Brain microvascular endothelial cell (primary cell): ENCODE measurements around the gene MBTPS1.
"Not testable (repeated sequence)": the region's sequence is repeated elsewhere in the genome, so short reads cannot be mapped to it uniquely, and the experiment has no call there.

ENCODE experiments used
- DNase-seq: peaks from one replicate; pipeline ENCODE4 v3.0.0-alpha.2; 2020
- H3K27ac ChIP-seq: fragments of 250-450 bp; sonication (Bioruptor Pico); 2 replicates; pipeline ENCODE4 v1.5.1; 2020; ENCODE audit warnings: mild to moderate bottlenecking, moderate library complexity
- H3K27me3 ChIP-seq: fragments of 250-450 bp; sonication (Bioruptor Pico); replicated peaks from 2 replicates; pipeline ENCODE4 v1.5.1; 2020; ENCODE audit warnings: mild to moderate bottlenecking
- H3K36me3 ChIP-seq: fragments of 250-450 bp; sonication (Bioruptor Pico); replicated peaks from 2 replicates; pipeline ENCODE4 v1.5.1; 2020; ENCODE audit warnings: mild to moderate bottlenecking
- H3K4me3 ChIP-seq: 2 replicates; pipeline ENCODE4 v1.5.1; 2011; ENCODE audit warnings: low read depth, mild to moderate bottlenecking, control low read depth, low read length, moderate library complexity
- CTCF ChIP-seq: IDR thresholded peaks from 2 replicates; pipeline ENCODE4 v1.5.1; 2011; ENCODE audit warnings: low read depth, mild to moderate bottlenecking, moderate library complexity, low read length, control low read depth, inconsistent platforms; ENCODE audit errors: missing control alignments
- in situ Hi-C: cut with HindIII; loops from 2 replicates; pipeline ENCODE4 v1.10.0; 2017; ENCODE audit warnings: low sequenced_read_pairs, low pct_ligation_motif_present

The MBTPS1 gene

GRCh38 chr16:84120023-84120422 lies 3.3 kb upstream of the MBTPS1 start:
- no peak for DNase-seq
- H3K4me3 ChIP-seq = no peak overlapping the region
- in situ Hi-C loops = no loop called here

GRCh38 chr16:84119368-84119767 lies 2.6 kb upstream of the MBTPS1 start:
- Histone ChIP-seq H3K4me3 (no peak overlapping the region), H3K27me3 (no peaks in the 10 kb centered on the region), H3K27ac (no peak overlapping the region), H3K36me3 (peaks cover 14% of the 10 kb centered on the region)
- TF ChIP-seq CTCF = no peak
- in situ Hi-C loops = no loop called here
- DNase-seq = no peak

More at GRCh38 chr16:84120023-84120422, 3.3 kb upstream of the MBTPS1 start:
- H3K36me3 ChIP-seq = peaks cover 15% of the 10 kb centered on the region
- H3K27me3 ChIP-seq = no peaks in the 10 kb centered on the region
- TF ChIP-seq CTCF = no peak
- H3K27ac ChIP-seq = no peak overlapping the region

GRCh38 chr16:84118315-84118714 lies 1.6 kb upstream of the MBTPS1 start:
- H3K36me3 ChIP-seq, H3K27ac ChIP-seq, in situ Hi-C loops, H3K4me3 ChIP-seq, DNase-seq, H3K27me3 ChIP-seq: not testable (repeated sequence)

GRCh38 chr16:84117494-84117843 lies 727 bp upstream of the MBTPS1 start:
- Histone ChIP-seq H3K4me3 (peak overlapping the region; percentile 93), H3K36me3 (no peaks in the 10 kb centered on the region), H3K27ac (peak overlapping the region; percentile 76), H3K27me3 (no peaks in the 10 kb centered on the region)
- DNase-seq = peak; percentile 23
- TF ChIP-seq CTCF = no peak
- in situ Hi-C loops = no loop called here

- in situ Hi-C loops = no loop called here
- TF ChIP-seq CTCF = no peak
- Histone ChIP-seq H3K27me3 (no peaks in the 10 kb centered on the region), H3K4me3 (peak overlapping the region; percentile 93), H3K36me3 (no peaks in the 10 kb centered on the region), H3K27ac (peak overlapping the region; percentile 76)
- peak; percentile 12 for DNase-seq
Measured at GRCh38 chr16:84115919-84116719, 623 bp downstream of the MBTPS1 start.

GRCh38 chr16:84111949-84112348 lies 4.8 kb downstream of the MBTPS1 start:
- H3K27me3 ChIP-seq, DNase-seq, H3K36me3 ChIP-seq, H3K27ac ChIP-seq, in situ Hi-C loops, H3K4me3 ChIP-seq: not testable (repeated sequence)

- Histone ChIP-seq H3K27me3 (no peaks in the 10 kb centered on the region), H3K36me3 (no peaks in the 10 kb centered on the region), H3K27ac (no peak overlapping the region), H3K4me3 (no peak overlapping the region)
- in situ Hi-C loops = no loop called here
- TF ChIP-seq CTCF = no peak
- no peak for DNase-seq
Measured at GRCh38 chr16:84111525-84111924, 5.2 kb downstream of the MBTPS1 start.
